ENCODE results near the gene ABCD1.

DNA sequence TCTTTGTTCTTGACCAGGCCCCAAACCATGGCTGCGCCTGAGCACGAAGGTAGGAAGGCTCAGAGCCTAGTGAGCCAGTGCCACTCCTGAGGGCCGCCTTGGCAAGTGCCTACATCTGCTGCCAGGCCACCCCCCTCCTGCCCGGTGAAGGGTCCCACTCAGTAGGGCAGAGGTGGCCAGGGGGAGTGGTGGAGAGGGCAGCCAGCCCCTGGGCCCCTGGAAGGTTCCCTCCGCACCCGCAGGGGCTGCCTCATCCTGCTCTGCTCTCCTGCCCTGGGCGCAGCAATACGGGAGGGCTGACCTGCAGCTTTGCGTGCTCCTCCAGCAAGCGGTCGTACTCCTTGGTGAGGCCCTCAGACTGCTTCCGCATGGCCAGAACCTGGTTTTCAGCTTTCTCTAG is 22.9 kb upstream of the ABCD1 start:
- no peak for TF ChIP-seq EZH2 (IDR thresholded peaks at IDR 0.05; ENCODE audit: insufficient read depth, low read length)
- TF ChIP-seq, protein P1, sequence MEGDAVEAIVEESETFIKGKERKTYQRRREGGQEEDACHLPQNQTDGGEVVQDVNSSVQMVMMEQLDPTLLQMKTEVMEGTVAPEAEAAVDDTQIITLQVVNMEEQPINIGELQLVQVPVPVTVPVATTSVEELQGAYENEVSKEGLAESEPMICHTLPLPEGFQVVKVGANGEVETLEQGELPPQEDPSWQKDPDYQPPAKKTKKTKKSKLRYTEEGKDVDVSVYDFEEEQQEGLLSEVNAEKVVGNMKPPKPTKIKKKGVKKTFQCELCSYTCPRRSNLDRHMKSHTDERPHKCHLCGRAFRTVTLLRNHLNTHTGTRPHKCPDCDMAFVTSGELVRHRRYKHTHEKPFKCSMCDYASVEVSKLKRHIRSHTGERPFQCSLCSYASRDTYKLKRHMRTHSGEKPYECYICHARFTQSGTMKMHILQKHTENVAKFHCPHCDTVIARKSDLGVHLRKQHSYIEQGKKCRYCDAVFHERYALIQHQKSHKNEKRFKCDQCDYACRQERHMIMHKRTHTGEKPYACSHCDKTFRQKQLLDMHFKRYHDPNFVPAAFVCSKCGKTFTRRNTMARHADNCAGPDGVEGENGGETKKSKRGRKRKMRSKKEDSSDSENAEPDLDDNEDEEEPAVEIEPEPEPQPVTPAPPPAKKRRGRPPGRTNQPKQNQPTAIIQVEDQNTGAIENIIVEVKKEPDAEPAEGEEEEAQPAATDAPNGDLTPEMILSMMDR (IDR thresholded peaks at IDR 0.05; ENCODE audit: insufficient read depth, low read depth, low read length): no peak

Measured in astrocyte (in vitro differentiated cells and primary cell).